GM21423 (cell line): ENCODE data around the gene TEK.

ENCODE experiments used
- ATAC-seq: cut with Tn5 transposase; IDR thresholded peaks from one replicate; pipeline ENCODE4 v1.9.1; 2021; ENCODE audit warnings: mild to moderate bottlenecking, moderate library complexity; ENCODE audit not compliant: unreplicated experiment

Gene TEK

DNA sequence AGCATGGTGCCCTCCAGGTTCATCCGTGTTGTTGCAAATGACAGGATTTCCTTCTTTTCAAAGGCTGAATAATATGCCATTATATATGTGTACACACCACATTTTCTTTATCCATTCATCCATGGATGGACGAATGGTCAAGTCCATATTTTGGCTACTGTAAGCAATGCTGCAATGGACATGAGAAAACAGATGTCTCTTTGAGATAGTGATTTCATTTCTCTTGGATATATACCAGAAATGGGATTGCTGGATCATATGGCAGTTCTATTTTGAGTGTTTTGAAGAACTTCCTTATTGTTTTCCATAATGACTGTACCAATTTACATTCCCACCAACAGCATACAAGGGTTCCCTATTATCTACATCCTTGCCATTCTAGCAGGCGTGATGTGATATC is 67.9 kb downstream of the TEK start:
- ATAC-seq, result no peak

DNA sequence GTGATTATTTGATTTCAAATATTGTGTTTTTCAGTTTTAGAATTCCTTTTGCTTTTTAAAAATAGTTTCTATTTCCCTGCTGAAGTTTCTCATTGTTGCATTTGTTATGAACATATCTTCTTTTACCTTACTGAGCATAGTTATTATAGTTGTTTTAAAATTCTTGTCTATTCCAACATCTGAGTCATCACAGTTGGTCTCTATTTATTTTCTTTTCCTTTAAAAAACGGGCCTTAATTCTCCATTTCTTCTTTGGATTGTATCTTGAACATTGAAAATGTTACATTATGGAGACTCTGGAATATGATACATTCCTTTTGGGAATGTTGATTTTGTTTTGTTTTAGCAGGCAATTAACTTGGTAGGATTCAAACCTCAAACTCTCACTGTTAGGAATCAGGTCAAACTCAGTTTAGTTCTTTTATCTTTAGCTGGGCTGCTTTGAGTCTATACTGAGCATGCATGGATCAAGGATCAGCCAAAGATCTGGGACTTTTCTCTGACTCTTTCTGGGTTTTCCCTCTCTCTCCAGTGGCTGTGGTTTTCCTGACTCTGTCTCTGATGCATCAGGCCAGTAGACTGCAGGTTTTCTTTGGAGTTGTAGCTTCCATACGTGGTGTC is 70.3 kb downstream of the TEK start:
- ATAC-seq, result no peak

DNA sequence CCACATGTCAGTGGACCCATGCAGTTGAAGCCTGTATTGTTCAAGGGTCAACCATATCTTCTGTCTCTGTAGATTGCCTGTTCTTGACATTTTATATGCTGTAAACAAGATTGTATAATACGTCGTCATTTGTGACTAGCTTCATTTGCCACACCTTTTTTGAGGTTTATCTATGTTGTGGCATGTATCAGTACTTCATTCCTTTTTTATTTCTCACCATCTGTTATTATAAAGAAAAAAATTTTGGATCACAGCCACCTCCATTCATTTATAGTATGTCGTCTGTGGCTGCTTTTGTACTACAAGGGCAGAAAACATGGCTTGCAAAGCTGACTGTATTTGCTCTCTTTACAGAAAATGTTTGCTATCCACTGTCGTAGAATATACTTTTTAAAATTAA is 72.4 kb downstream of the TEK start:
- no peak for ATAC-seq

DNA sequence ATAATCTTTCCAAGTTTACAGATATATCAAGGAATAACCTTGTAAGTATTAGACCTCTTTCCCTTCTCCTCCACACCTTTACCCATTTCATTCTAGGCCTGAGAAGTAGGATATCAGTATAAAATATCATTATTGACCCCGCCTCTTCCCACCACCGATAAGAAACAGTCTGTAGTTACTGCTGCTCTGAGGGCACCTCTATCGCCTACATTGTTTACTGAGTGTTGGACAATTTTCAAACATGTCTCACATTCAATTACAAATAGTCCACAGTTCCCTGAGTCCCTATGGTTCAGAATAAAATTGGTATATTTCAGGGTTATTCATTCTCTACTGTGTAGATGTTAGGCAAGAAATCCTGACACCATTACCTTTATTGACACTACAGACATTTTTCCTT is 73.4 kb downstream of the TEK start:
- no peak for ATAC-seq

DNA sequence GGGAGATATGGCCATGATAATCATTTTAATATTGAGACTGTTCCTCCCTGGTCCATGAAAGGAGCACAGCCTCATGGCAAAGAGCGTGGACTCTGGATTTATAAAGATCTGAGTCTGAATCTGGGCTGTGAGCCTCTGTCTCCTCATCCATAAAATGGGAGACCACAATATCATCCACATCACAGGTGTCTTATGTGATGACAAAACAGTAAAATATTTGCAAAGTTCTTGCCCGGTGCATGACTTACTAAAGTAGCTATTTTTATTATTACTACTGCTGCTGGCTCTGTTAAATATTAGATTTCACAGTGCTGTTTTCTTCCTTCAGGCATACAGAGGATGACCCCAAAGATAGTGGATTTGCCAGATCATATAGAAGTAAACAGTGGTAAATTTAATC is 74.1 kb downstream of the TEK start:
- ATAC-seq, result no peak

DNA sequence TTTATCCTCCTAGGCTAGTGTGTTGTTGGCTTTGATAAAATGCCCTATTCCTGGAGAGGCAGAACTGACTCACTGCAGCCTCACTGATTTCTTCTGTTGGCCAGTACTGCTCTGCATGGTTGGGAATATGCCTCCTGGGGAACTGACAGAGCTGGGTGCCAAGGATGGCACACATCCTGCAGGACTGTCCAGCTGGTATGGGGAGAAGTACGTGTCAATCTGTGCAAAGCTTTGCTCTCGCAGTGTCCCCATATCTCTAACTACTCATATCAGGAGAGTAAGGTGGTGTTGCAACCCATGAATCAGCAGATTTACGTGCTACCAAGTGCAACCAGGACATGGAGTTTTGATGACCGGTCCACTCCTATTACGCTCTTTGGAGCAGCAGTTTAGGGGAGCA is 74.7 kb downstream of the TEK start:
- ATAC-seq, result no peak

DNA sequence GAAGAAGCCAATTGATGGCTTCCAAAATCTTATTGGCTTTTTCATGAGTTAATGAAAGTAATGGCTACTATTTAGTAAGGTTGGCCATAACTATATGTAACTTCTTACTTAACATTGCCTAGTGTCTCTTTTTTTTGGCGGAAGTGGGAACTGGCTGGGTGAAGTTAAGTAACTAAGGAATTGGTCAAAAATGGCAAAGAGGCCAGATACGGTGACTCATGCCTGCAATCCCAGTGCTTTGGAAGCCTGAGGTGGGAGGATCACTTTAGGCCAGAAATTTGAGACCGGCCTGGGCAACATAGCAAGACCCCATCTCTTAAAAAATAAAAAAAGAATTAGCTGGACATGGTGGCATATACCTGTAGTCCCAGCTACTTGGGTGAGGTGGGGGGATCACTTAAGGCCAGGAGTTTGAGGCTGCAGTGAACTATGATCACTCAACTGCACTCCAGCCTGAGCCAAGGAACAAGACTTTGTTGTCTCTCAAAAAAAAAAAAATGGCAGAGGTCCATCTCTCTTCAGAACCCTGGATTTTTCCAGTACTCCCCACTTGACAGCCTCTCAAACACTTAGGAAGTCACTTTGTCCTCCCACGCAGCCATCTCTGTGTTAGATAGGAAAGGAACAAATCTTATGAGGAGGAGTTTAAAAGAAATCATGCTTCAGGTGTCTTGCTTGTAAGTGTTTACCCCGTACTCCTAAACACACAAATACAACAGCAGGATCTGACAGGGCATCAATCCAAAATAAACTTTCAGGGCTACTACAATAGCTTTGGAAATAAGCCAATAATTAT is 75.7 kb downstream of the TEK start:
- ATAC-seq, result no peak

DNA sequence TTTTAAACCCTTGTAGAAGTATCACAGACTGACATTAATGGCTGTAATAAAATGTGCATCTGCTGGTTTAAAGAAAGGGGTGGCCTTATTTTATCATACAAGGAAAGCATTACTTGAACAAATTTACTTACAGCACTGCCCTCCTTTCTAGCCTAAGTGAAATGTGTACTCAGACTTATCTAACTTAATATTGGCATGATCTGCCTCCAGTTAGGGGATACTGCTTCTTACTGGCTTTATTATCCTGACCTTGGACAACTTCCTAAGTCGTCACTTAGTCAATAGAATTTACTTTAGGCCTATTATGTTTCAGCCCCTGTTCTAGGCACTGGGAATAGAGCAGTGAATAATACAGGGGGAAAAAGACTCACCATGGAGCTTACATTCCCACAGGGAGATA is 79.4 kb downstream of the TEK start:
- no peak for ATAC-seq

DNA sequence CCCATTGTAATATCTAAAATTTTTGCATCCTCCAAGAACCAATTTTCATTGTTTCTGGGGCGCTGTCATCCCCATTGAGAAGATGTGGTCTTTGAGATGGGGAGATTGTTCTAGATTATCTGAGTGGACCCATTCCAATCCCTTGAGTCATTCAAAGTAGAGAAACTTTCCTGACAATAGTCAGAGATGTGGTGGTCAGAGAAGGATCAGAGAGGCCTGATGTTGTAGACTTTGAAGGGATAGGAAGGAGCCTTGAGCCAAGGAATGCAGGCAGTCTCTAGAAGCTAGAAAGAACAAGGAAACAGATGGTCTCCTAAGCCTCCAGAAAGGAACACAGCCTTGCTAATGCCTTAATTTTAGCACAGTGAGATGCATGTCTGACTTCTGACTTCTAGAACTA is 80.4 kb downstream of the TEK start:
- no peak for ATAC-seq

DNA sequence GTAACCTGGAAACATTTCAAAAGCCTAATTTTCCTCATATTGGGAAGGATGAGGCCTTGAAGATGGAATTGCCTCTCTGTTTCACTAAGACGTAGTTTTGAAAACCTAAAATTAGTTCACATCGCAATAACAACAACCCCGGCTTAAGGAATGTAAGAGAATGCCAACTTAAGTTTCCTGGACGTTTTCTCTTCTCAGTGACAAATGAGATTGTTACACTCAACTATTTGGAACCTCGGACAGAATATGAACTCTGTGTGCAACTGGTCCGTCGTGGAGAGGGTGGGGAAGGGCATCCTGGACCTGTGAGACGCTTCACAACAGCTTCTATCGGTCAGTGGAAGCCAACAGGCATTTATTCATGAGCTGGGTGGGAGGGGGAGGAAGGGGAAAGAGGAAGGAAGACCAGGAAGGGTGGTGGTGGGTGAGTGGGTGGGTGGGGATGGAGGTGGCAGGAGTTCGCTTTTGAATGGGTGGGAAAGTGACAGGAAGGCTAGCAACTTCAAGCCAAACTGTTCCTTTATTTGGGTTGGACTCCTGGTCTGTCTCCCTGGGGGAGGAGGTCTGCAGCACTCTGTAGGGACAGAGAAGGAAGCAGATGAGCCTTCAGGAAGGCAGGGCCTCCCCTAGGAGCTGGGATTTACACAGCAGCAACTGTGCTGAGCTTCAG is 83.4 kb downstream of the TEK start:
- no peak for ATAC-seq

DNA sequence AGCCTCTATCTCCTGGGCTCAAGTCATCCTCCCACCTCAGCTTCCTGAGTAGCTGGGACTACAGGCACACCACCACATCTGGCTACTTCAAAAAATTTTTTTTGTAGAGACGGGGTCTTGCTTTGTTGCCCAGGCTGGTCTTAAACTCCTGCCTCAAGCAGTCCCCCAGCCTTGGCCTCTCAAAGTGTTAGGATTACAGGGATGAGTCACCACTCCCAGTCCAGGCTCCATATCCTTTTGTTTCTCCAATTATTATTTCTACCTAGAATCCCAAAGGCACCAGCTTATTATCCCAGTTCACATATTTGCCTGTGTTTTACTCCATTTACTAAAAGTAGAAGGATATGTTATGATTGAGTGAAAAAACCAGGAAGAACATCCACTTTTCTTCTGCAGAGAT is 84.9 kb downstream of the TEK start:
- no peak for ATAC-seq

DNA sequence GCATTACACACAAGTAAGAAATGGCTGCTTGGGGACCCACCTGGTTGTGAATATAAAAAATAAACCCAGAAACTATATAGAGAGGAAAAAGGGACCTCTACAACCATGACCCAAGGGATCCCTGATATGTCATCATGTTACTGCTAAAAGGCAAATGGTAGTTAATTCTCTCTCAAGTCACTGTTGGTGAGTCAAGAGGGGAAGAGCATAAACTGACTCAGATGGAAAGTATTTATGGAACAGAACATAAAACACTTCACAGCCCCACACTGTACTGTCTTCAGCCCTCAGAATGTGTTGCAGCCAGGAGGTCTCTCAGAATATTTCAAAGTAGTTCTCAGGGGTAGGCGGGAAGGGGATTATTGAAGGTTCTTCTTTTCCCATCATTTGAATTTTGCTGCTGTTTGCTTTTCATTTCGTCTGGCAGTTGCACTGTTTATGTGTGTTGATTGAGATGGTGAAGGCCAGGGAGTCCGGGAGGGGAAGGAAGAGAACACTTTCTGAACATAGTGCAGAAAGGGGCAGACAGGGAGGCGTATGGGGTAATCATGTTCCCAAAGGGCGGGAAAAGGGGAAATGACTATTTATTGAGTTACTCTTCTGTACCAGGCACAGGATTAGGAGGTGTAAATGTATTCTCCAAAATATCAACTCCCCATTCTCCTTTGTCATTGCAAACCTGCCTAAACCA is 85.5 kb downstream of the TEK start:
- ATAC-seq, result no peak

DNA sequence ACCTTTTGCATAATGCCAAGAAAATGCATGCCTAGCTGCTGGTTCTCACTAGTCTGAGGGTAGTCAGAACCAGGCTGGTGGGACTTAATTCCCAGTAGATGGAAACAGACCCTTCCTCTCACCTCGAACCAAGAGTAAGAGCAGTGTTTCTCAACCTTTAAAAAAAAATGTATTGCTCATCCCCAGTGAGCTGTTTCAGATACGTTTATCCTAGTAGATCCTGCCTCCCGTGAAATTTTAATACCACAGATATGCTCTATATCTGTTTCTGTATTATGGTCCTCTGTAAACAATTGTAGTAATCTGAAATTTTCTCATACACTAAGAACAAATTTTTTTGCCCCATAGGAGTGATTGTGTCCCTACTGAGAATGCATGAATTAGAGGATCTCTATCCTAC is 86.2 kb downstream of the TEK start:
- no peak for ATAC-seq

DNA sequence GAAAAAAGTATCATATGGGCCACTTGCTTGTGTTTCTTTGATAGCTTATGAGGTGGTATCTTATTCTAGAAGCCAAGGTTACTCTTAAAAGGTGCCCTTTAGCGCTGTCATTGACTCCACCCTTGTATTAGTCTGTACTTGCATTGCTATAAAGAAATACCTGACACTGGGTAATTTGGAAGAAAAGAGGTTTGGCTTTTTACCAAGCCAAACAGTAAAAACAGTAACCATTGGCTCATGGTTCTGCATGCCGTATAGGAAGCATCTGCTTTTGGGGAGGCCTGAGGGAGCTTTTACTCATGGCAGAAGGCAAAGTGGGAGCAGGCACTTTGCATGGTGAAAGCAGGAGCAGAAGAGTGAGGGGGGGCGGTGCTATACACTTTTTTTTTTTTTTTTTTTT is 87.4 kb downstream of the TEK start:
- ATAC-seq, result no peak

DNA sequence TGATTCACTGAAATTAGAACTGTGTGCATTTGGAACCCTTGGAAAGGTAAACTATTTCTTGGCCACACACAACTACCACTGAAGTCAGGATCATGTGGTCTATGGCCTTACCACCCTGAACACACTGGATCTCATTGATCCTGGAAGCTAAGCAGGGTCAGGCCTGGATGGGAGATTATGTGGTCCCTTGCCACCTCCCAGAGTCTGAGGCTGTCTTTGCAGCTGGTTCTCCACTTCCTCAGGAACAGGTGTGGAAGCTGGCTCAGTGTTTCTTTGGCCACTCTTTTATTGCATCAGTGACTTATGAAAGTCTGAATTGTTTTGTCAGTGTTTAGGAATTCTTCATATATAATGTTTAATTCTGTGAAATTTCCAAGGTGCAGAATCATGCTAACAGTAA is 89.2 kb downstream of the TEK start:
- ATAC-seq, result no peak

DNA sequence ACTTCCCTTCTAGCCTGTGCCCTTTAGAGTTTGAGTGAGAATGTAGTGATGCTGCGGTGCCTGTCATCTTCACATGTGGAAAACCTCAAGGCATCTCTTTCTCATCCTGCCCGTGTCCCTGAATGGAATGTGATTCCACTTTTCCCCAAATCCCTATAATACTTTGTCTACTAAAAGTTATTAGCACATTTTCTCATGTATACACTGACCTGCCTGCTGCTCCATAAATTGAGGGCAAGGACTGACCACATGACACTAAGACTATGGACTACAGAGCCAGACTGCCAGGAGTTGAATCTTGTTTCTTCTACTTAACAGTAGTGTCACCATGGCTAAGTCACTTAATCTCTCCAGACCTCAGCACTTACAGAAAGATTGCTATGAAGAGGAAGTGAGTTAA is 93.0 kb downstream of the TEK start:
- no peak for ATAC-seq

DNA sequence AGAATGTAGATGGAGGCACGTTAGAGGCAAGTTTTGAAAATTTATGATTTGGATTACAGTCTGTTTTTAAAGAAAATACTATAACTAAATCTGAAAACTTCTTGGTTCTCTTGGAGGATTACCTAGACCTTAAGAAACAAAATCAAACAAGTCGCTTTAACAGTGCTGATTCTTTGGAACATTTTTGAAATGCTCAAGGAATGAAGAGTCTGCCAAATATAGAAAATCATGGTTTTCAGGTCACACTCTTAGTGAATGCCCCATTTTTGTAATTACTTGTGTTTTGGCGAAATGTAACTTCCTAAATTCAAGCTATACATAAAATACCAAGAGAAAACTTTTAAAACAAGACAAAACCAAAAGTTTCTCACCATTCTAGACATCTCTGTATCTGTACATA is 94.8 kb downstream of the TEK start:
- no peak for ATAC-seq

DNA sequence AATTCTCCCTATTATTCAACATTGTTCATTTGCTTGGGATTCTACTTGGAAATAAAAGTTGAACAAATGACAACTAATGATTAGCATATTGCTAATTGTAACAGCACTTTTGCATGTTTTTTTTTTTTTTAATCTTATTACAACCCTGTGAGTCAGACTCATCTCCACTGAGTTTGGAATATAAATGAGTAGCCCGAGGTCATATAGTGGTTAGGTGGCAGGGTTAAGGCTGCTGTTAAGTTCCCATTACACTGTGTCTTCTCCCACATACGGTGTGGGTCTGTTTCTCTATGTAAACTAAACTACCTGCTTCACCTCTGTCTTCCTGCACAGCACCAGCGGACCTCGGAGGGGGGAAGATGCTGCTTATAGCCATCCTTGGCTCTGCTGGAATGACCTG is 95.6 kb downstream of the TEK start:
- ATAC-seq, result no peak

DNA sequence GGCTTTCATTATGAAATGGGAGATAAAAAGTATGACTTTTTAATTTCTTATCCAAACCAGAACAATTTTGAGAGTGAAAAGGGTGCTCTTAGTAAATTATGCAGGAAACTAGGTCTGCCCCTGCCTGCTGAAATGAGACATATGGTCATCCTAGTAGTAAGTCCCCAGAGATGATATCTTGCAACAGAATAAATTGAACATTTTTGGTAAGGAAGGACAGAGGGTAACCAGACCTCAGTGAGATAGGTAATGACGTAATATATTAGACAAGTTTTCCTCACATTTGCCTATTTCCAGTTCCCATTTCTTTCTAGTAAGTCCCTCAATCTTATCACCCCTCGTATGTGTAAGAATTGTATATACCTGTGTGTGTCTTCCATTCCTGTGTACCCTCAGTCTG is 96.2 kb downstream of the TEK start:
- no peak for ATAC-seq

DNA sequence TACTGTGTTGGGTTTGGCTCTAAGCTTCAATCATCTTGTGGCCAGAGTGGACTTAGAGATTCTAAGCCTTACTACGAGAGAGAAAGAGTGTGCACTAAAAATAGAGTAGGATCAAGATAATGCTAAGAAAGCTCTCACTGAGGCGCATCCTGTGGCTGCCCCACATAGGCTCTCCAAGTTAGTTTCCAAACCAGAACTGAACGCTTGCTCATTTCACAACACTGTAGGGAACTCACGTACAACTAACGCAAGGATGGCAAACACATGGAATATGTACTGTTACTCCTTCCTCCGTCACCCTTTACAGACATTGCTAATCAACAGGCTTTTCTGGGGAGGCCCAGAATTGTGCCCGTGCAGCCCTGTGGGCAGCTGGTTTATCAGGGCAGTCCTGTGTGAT is 97.0 kb downstream of the TEK start:
- ATAC-seq, result no peak

DNA sequence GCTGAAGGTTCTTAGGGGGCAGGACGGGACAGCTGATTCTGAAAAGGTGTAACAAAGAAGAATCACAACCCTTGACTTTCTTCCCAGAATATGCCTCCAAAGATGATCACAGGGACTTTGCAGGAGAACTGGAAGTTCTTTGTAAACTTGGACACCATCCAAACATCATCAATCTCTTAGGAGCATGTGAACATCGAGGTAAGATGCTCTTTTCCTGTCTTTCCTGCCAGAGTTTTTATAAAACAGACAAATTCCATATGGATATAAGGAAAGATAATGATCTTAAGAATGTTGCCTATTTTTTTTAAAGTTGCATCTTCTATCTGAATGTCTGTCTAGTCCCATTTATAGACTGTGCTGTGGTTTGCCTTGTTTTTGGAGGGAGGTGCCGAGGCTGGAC is 100.0 kb downstream of the TEK start:
- no peak for ATAC-seq

DNA sequence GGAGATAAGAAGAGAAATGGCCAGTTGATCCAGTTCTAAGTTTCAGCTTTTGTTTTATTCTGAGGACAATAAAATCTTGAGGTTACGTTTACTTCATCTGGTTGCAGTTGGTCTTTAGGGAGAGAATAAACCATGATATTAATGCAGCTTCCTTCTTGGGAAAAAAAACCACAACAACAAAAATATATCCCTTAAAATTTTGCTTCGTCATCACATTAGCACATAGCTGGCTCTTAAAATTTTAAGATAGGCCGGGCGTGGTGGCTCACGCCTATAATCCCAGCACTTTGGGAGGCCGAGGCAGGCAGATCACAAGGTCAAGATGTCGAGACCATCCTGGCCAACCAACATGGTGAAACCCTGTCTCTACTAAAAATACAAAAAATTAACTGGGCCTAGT is 101.6 kb downstream of the TEK start:
- ATAC-seq, result no peak
